H9 (cell line): Measurements from ENCODE around the gene C5orf15. TPM values are rescaled to one million over a fixed set of nuclear protein-coding genes. Genes with fewer than 3 reads are reported as not detected.

Experiments
- DNase-seq: peaks from one replicate; pipeline ENCODE4 v3.0.0-alpha.2; 2017
- H2AFZ ChIP-seq: one replicate; pipeline ENCODE4 v1.6.1; 2013; ENCODE audit warnings: mild to moderate bottlenecking, low read length, control low read depth, moderate library complexity
- H2AK5ac ChIP-seq: 2 replicates; pipeline ENCODE4 v1.6.1; 2013; ENCODE audit warnings: low read length, control low read depth, mixed read lengths; ENCODE audit not compliant: insufficient read length
- H2BK120ac ChIP-seq: one replicate; pipeline ENCODE4 v1.6.1; 2013; ENCODE audit warnings: low read depth, mild to moderate bottlenecking, low read length, control low read depth, inconsistent platforms; ENCODE audit not compliant: poor library complexity, severe bottlenecking
- H2BK12ac ChIP-seq: 2 replicates; pipeline ENCODE4 v1.6.1; 2013; ENCODE audit warnings: low read length, control low read depth, mixed read lengths, low read depth; ENCODE audit not compliant: insufficient read length
- H2BK15ac ChIP-seq: 2 replicates; pipeline ENCODE4 v1.6.1; 2013; ENCODE audit warnings: low read depth, low read length, control low read depth
- H2BK20ac ChIP-seq: one replicate; pipeline ENCODE4 v1.6.1; 2013; ENCODE audit warnings: low read depth, mild to moderate bottlenecking, low read length, control low read depth, inconsistent platforms; ENCODE audit not compliant: poor library complexity, severe bottlenecking
- H2BK5ac ChIP-seq: 2 replicates; pipeline ENCODE4 v1.6.1; 2013; ENCODE audit warnings: low read length, control low read depth, mixed read lengths; ENCODE audit not compliant: insufficient read length
- H3K14ac ChIP-seq: 2 replicates; pipeline ENCODE4 v1.6.1; 2013; ENCODE audit warnings: low read length, control low read depth; ENCODE audit not compliant: insufficient read depth
- H3K18ac ChIP-seq: 2 replicates; pipeline ENCODE4 v1.6.1; 2013; ENCODE audit warnings: low read depth, mild to moderate bottlenecking, mixed read lengths, low read length, control low read depth; ENCODE audit not compliant: insufficient read length
- H3K23ac ChIP-seq: 2 replicates; pipeline ENCODE4 v1.6.1; 2013; ENCODE audit warnings: low read length, control low read depth, mixed read lengths, low read depth; ENCODE audit not compliant: insufficient read length
- H3K23me2 ChIP-seq: 2 replicates; pipeline ENCODE4 v1.6.1; 2013; ENCODE audit warnings: low read depth, mild to moderate bottlenecking, mixed read lengths, low read length, control low read depth; ENCODE audit not compliant: insufficient read length, poor library complexity, severe bottlenecking
- H3K27ac ChIP-seq: 2 replicates; pipeline ENCODE4 v1.5.1; 2013; ENCODE audit warnings: low read length, control low read depth, mixed read lengths, low read depth; ENCODE audit not compliant: insufficient read length
- H3K27me3 ChIP-seq: 2 replicates; pipeline ENCODE4 v1.6.1; 2013; ENCODE audit warnings: low read length, control low read depth, inconsistent platforms; ENCODE audit not compliant: insufficient read depth
- H3K4ac ChIP-seq: 2 replicates; pipeline ENCODE4 v1.6.1; 2013; ENCODE audit warnings: low read depth, mild to moderate bottlenecking, control low read depth, inconsistent platforms, low read length, moderate library complexity
- H3K4me1 ChIP-seq: 2 replicates; pipeline ENCODE4 v1.6.1; 2013; ENCODE audit warnings: low read length, control low read depth, inconsistent platforms; ENCODE audit not compliant: insufficient read depth
- H3K4me2 ChIP-seq: 2 replicates; pipeline ENCODE4 v1.6.1; 2013; ENCODE audit warnings: low read length, control low read depth, mixed read lengths; ENCODE audit not compliant: insufficient read length, insufficient read depth
- H3K56ac ChIP-seq: 2 replicates; pipeline ENCODE4 v1.6.1; 2013; ENCODE audit warnings: low read depth, mild to moderate bottlenecking, mixed read lengths, low read length, control low read depth; ENCODE audit not compliant: insufficient read length
- H3K79me1 ChIP-seq: 2 replicates; pipeline ENCODE4 v1.6.1; 2013; ENCODE audit warnings: low read depth, mild to moderate bottlenecking, moderate library complexity, low read length, control low read depth, inconsistent platforms; ENCODE audit not compliant: insufficient read depth, poor library complexity, severe bottlenecking
- H3K79me2 ChIP-seq: 2 replicates; pipeline ENCODE4 v1.6.1; 2013; ENCODE audit warnings: low read length, control low read depth, inconsistent platforms; ENCODE audit not compliant: insufficient read depth
- H3K9ac ChIP-seq: 2 replicates; pipeline ENCODE4 v1.6.1; 2013; ENCODE audit warnings: low read length, control low read depth, mixed read lengths; ENCODE audit not compliant: insufficient read length; ENCODE audit errors: extremely low read depth
- H3K9me3 ChIP-seq: one replicate; pipeline ENCODE4 v1.6.1; 2013; ENCODE audit warnings: low read depth, low read length, inconsistent platforms; ENCODE audit not compliant: control insufficient read depth
- H3T11ph ChIP-seq: one replicate; pipeline ENCODE4 v1.6.1; 2013; ENCODE audit warnings: mild to moderate bottlenecking, low read length, control low read depth, inconsistent platforms
- H4K20me1 ChIP-seq: one replicate; pipeline ENCODE4 v1.6.1; 2013; ENCODE audit not compliant: control insufficient read depth, insufficient read length, insufficient read depth
- H4K5ac ChIP-seq: 2 replicates; pipeline ENCODE4 v1.6.1; 2013; ENCODE audit warnings: low read depth, mild to moderate bottlenecking, mixed read lengths, low read length, control low read depth; ENCODE audit not compliant: insufficient read length
- H4K8ac ChIP-seq: replicated peaks from 2 replicates; pipeline ENCODE4 v1.6.1; 2013; ENCODE audit warnings: low read length, control low read depth, mixed read lengths, low read depth; ENCODE audit not compliant: insufficient read length
- H4K91ac ChIP-seq: 2 replicates; pipeline ENCODE4 v1.6.1; 2013; ENCODE audit warnings: low read depth, mild to moderate bottlenecking, moderate library complexity, mixed read lengths, low read length, control low read depth; ENCODE audit not compliant: insufficient read length
- H3K27ac Mint-ChIP-seq, 3 experiments: 2 replicates in 2 of 3; 3 replicates in 1 of 3; pipeline ENCODE4 v1.8.0; 2020 to 2021; ENCODE audit warnings: mixed read lengths in 3 of 3, mild to moderate bottlenecking in 1 of 3, moderate library complexity in 1 of 3
- H3K27me3 Mint-ChIP-seq: 2 replicates; pipeline ENCODE4 v1.8.0; 2021; ENCODE audit warnings: low read depth, mild to moderate bottlenecking, moderate library complexity, mixed read lengths
- H3K36me3 Mint-ChIP-seq, 3 experiments: 2 replicates in 2 of 3; 3 replicates in 1 of 3; pipeline ENCODE4 v1.8.0; 2020 to 2021; ENCODE audit warnings: low read depth in 3 of 3, mixed read lengths in 3 of 3; ENCODE audit not compliant: insufficient read depth in 1 of 3
- H3K4me1 Mint-ChIP-seq, 2 experiments: 2 replicates each; pipeline ENCODE4 v1.8.0; 2020; ENCODE audit warnings: mixed read lengths in 2 of 2
- H3K4me3 Mint-ChIP-seq, 2 experiments: 2 replicates in 1 of 2; 3 replicates in 1 of 2; pipeline ENCODE4 v1.8.0; 2020 to 2021; ENCODE audit warnings: mild to moderate bottlenecking in 2 of 2, mixed read lengths in 2 of 2, moderate library complexity in 1 of 2
- H3K9me3 Mint-ChIP-seq, 2 experiments: 2 replicates in 1 of 2; 3 replicates in 1 of 2; pipeline ENCODE4 v1.8.0; 2020; ENCODE audit warnings: mild to moderate bottlenecking in 2 of 2, mixed read lengths in 2 of 2, moderate library complexity in 1 of 2
- CTCF ChIP-seq: fragments of 200-600 bp; sonication (generic); conservative IDR thresholded peaks from 3 replicates; pipeline ENCODE4 v1.8.0; 2021; ENCODE audit warnings: antibody characterized with exemption, mild to moderate bottlenecking
- WGBS: extraction: QIAGEN DNeasy Blood & Tissue Kit; methylation state at CpG from one replicate; pipeline ENCODE4 v1.1.7; 2013; ENCODE audit warnings: missing lambda C conversion rate, low lambda C conversion rate, mixed read lengths; ENCODE audit not compliant: insufficient read length; ENCODE audit errors: extremely low coverage; 5-methylcytosine and 5-hydroxymethylcytosine counted together
- total RNA-seq: library from RNA; stranded (reverse); gene quantifications from 2 replicates; pipeline ENCODE4 v1.2.1, GENCODE V29; 2021

The C5orf15 gene
- total RNA-seq, 1 experiment from 2014 or later, result 33.4 TPM

- H3K18ac ChIP-seq, result no peak overlapping the region
- H3K9ac ChIP-seq, result no peak overlapping the region
- H3K14ac ChIP-seq, result no peak overlapping the region
- H2AFZ ChIP-seq, result no peak overlapping the region
- peaks cover 0 to 21% of the 10 kb centered on the region in 2 experiments; a peak in 3 of 4 replicates for H3K4me1 Mint-ChIP-seq
- H3K23me2 ChIP-seq, result no peaks in the 10 kb centered on the region
- H3K4me3 Mint-ChIP-seq, result no peak overlapping the region
- no peak overlapping the region for H2BK15ac ChIP-seq
- no peaks in the 10 kb centered on the region for H3K9me3 Mint-ChIP-seq
- no peak overlapping the region; a peak in 1 of 7 replicates for H3K27ac Mint-ChIP-seq
- H2BK120ac ChIP-seq, result no peak overlapping the region
- no peaks in the 10 kb centered on the region for H3K36me3 Mint-ChIP-seq
- H3K27ac ChIP-seq, result no peak overlapping the region
- TF ChIP-seq CTCF, result no peak
- H3K27me3 ChIP-seq, result no peaks in the 10 kb centered on the region
- no peak overlapping the region for H2BK5ac ChIP-seq
- no peaks in the 10 kb centered on the region for H3K9me3 ChIP-seq
- no peak overlapping the region for H4K91ac ChIP-seq
- H2BK12ac ChIP-seq, result no peak overlapping the region
- no peaks in the 10 kb centered on the region for H4K20me1 ChIP-seq
- no peak overlapping the region for H4K5ac ChIP-seq
- H3T11ph ChIP-seq, result no peak overlapping the region
- H4K8ac ChIP-seq, result no peak overlapping the region
- no peak overlapping the region for H2AK5ac ChIP-seq
- no peaks in the 10 kb centered on the region for H3K79me2 ChIP-seq
- no peak overlapping the region for H3K4me2 ChIP-seq
- H2BK20ac ChIP-seq, result no peak overlapping the region
- no peak overlapping the region for H3K56ac ChIP-seq
- DNase-seq, result no peak
- no peak overlapping the region for H3K4ac ChIP-seq
- WGBS, result no CpG with 5 or more reads among the region's 12 CpGs
- H3K27me3 Mint-ChIP-seq, result peaks cover 2% of the 10 kb centered on the region
- no peaks in the 10 kb centered on the region for H3K79me1 ChIP-seq
- no peaks in the 10 kb centered on the region for H3K4me1 ChIP-seq
- H3K23ac ChIP-seq, result no peak overlapping the region
Measured at GRCh38 chr5:133925866-133926488, 42.4 kb downstream of the C5orf15 start.
